ENCODE measurements around the gene TMEM39A.

Gene TMEM39A

DNA sequence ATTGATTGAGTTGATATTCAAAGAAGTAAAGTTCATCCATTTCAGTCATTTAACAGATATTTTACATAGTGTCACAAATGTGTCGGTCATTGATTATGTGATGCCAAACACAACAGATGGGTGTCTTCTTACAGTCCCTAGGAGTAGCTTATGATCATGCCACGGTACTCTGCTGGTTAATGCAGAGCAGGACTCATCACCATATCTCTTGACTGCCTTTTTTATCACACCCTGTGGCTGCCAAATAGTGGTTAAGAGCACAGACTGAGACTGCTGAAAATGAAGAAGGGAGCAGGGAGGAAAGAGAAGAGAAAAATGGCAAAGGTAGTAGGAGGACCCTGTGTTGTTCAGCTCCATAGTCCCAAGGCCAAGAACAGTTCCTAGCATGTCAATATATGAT is 22.1 kb upstream of the TMEM39A start:
- TF ChIP-seq, protein P1, sequence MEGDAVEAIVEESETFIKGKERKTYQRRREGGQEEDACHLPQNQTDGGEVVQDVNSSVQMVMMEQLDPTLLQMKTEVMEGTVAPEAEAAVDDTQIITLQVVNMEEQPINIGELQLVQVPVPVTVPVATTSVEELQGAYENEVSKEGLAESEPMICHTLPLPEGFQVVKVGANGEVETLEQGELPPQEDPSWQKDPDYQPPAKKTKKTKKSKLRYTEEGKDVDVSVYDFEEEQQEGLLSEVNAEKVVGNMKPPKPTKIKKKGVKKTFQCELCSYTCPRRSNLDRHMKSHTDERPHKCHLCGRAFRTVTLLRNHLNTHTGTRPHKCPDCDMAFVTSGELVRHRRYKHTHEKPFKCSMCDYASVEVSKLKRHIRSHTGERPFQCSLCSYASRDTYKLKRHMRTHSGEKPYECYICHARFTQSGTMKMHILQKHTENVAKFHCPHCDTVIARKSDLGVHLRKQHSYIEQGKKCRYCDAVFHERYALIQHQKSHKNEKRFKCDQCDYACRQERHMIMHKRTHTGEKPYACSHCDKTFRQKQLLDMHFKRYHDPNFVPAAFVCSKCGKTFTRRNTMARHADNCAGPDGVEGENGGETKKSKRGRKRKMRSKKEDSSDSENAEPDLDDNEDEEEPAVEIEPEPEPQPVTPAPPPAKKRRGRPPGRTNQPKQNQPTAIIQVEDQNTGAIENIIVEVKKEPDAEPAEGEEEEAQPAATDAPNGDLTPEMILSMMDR (IDR thresholded peaks at IDR 0.05; ENCODE audit: borderline replicate concordance, insufficient read depth, low read depth, low read length) = no peak
- no peak overlapping the region for H3K4me3 ChIP-seq (ENCODE audit: low read depth, low read length)

DNA sequence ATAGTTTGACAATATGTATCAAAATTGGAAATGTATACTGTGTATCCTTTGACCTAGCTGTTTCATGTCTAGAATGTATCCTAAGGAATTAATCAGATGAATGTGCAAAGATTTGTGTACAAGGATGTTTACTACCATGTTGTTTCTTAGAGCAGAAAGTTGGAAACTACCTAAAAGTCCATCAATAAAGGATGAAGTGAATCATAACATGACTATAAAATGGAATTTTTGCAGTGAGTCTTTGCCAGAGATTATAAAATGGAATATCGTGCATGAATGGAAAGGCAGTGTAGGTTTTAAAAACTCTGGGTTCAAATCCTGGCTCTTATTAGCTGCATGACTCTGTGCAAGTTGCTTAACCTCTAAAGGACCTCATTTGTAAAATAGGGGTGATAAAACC is 19.7 kb upstream of the TMEM39A start:
- TF ChIP-seq, protein P1 (IDR thresholded peaks at IDR 0.05; ENCODE audit: borderline replicate concordance, insufficient read depth, low read depth, low read length) = no peak

DNA sequence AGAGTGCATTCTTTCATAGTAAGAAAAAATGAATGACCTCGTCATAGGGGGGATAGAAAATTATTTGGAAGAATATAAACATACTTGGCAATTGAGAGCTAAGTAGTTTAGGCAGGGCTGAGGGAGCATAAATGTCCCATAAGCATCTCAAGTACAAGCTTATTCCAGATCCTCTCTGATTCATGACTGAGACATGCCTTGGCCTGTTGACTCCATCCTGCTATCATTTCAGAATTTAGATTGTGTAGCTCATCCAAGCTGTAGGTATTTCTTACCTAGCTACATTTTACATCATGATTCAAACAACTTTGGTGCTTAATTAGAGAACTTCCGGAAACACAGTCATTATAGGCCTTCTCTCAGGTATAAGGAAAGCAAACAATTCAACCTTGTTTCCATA is 17.7 kb upstream of the TMEM39A start:
- TF ChIP-seq, protein P1 (IDR thresholded peaks at IDR 0.05; ENCODE audit: borderline replicate concordance, insufficient read depth, low read depth, low read length) = no peak

More for the DNA sequence above, 19.7 kb upstream of the TMEM39A start:
- H3K4me3 ChIP-seq (ENCODE audit: low read depth, low read length) = no peak overlapping the region

DNA sequence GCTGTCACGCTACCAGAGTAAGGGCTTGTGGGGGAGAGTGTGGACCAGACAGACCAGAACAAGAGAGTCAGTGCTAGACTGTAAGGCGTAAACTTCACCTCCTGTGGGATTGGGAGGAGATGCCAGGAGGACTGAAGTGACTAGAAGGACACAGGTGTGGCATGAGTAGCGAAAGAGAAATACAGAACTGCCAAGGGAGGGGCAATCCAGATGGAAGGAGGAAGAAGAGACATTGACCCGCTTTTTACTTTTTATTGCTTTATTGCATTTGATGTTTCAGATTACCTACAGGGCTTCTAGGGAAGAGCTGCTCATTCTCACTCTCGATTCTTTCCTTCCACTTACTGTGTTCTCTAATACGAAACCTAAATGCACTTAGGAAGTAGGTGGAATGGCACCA is 7.5 kb upstream of the TMEM39A start:
- TF ChIP-seq, protein P1 (IDR thresholded peaks at IDR 0.05; ENCODE audit: borderline replicate concordance, insufficient read depth, low read depth, low read length) = no peak
- H3K4me3 ChIP-seq (ENCODE audit: low read depth, low read length) = no peak overlapping the region

More for the DNA sequence above, 17.7 kb upstream of the TMEM39A start:
- no peak overlapping the region for H3K4me3 ChIP-seq (ENCODE audit: low read depth, low read length)

DNA sequence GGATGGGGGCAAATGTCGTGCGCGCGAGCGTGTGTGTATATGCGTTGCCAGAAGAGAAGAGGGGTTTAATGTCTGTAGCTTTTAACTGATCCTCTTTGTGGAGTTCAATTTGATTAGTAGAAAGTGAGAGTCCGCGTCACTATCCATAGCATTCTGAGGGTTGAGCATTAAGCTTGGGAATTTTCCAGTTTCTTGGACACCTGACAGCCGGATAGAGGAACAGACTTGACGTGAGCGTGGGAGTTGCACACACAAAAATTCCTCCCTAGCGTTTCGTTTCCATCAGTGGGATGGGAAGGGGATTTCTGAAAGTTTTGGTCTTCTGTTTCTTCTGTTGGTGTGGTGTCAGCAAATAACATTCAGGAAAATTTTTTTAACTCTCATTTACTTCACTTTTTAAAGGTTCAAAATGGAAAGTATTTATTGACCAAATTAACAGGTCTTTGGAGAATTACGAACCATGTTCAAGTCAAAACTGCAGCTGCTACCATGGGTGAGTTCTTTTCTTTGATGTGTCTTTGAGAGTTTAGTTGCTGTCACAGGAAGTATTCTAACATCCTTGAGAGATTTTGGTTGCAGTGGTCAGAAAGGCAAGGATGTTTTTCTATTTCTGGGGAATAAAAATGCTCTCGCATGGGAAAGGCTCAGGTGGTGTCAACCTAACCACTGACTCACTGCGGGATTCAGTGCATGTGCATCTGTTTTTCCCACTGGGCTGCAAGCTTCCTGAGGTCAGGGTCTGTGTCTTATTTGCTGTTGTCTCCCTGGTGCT is 6.2 kb upstream of the TMEM39A start:
- peak overlapping the region; percentile 85 for H3K4me3 ChIP-seq (ENCODE audit: low read depth, low read length)
- TF ChIP-seq, protein P1 (IDR thresholded peaks at IDR 0.05; ENCODE audit: borderline replicate concordance, insufficient read depth, low read depth, low read length) = no peak

DNA sequence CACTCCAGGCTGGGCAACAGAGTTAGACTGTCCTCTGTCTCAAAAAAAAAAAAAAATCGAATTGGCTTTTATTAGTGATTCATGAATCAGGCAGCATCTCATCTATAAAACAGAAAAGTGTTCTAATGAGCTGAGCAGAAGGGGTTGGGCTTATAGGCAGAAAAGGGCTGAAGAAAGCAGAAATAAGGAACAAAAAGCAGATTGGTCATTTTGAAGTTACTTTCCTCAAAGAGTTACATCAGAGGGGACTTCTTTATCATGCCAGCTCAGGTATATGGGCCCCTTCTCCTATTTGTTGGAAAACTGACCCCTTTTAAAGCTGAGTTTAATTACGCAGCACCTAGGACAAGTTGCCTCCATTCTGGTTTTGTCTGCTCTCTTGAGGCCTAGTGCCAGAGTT is 4.6 kb upstream of the TMEM39A start:
- H3K4me3 ChIP-seq (ENCODE audit: low read depth, low read length) = no peak overlapping the region
- TF ChIP-seq, protein P1 (IDR thresholded peaks at IDR 0.05; ENCODE audit: borderline replicate concordance, insufficient read depth, low read depth, low read length) = no peak

DNA sequence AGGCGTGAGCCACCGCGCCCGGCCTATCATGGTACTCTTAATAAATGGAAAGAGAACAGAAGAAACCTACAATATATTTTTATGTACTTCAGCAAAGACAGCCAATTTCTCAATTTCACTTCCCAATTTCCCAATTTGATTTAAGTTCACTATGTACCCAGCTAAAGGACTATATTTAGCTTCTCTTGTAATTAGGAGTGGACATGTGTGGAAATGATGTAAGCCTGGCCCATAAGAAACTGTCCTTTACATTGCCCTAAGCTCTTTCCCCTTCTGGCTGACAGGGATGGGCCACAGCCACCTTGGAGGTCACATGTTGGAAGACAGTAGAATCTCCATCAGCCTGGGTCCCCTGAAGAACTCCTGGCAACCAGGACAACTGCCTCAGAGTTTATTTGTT is 6.2 kb downstream of the TMEM39A start:
- TF ChIP-seq, protein P1 (IDR thresholded peaks at IDR 0.05; ENCODE audit: borderline replicate concordance, insufficient read depth, low read depth, low read length) = no peak

More for the DNA sequence above, 6.2 kb downstream of the TMEM39A start:
- H3K4me3 ChIP-seq (ENCODE audit: low read depth, low read length) = no peak overlapping the region
